DOHH2 (cell line): ENCODE results near the gene STEAP1B.
A peak's percentile ranks its signal among the peaks of the same experiment; 100 is the strongest.

Experiments used
- H3F3A ChIP-seq: fragments of 200-600 bp; sonication (generic), shearing (Covaris generic); 2 replicates; pipeline ENCODE4 v1.6.0; 2016; ENCODE audit warnings: antibody characterized with exemption, mild to moderate bottlenecking; ENCODE audit not compliant: control insufficient read depth, insufficient read depth
- H3K27ac ChIP-seq: fragments of 200-600 bp; sonication (generic); 2 replicates; pipeline ENCODE4 v1.5.1; 2014; ENCODE audit warnings: low read depth, mild to moderate bottlenecking, low read length, moderate library complexity
- H3K27me3 ChIP-seq: fragments of 200-600 bp; sonication (generic); 2 replicates; pipeline ENCODE4 v1.6.1; 2014; ENCODE audit warnings: mild to moderate bottlenecking, low read length, mixed read lengths; ENCODE audit not compliant: control insufficient read depth
- H3K36me3 ChIP-seq: fragments of 200-600 bp; sonication (generic); 2 replicates; pipeline ENCODE4 v1.6.1; 2014; ENCODE audit warnings: mild to moderate bottlenecking, low read length, moderate library complexity, mixed read lengths; ENCODE audit not compliant: control insufficient read depth
- H3K4me1 ChIP-seq: fragments of 200-600 bp; sonication (generic); 2 replicates; pipeline ENCODE4 v1.6.1; 2014; ENCODE audit warnings: mild to moderate bottlenecking, low read length, mixed read lengths; ENCODE audit not compliant: control insufficient read depth
- H3K4me2 ChIP-seq: fragments of 200-600 bp; sonication (generic); 2 replicates; pipeline ENCODE4 v1.6.0; 2014; ENCODE audit warnings: mild to moderate bottlenecking, low read length, moderate library complexity
- H3K4me3 ChIP-seq: fragments of 200-600 bp; sonication (generic); 2 replicates; pipeline ENCODE4 v1.5.1; 2014; ENCODE audit warnings: mild to moderate bottlenecking, low read length, mixed read lengths
- H3K79me2 ChIP-seq: fragments of 200-600 bp; sonication (generic); 2 replicates; pipeline ENCODE4 v1.6.1; 2014; ENCODE audit warnings: mild to moderate bottlenecking, low read length, mixed read lengths; ENCODE audit not compliant: control insufficient read depth
- H3K9me2 ChIP-seq: fragments of 200-600 bp; sonication (generic); replicated peaks from 2 replicates; pipeline ENCODE4 v1.6.1; 2014; ENCODE audit warnings: mild to moderate bottlenecking, low read length, mixed read lengths; ENCODE audit not compliant: control insufficient read depth
- H3K9me3 ChIP-seq: fragments of 200-600 bp; sonication (generic); 2 replicates; pipeline ENCODE4 v1.6.1; 2014; ENCODE audit warnings: antibody characterized with exemption, low read length, mixed read lengths; ENCODE audit not compliant: control insufficient read depth, insufficient read depth
- H4K20me1 ChIP-seq: fragments of 200-600 bp; sonication (generic); 2 replicates; pipeline ENCODE4 v1.6.0; 2014; ENCODE audit warnings: low read depth, mild to moderate bottlenecking, antibody characterized with exemption, low read length, moderate library complexity; ENCODE audit not compliant: control insufficient read depth, insufficient read depth
- EZH2phosphoT487 ChIP-seq: fragments of 200-600 bp; sonication (generic); IDR thresholded peaks from 2 replicates; pipeline ENCODE4 v1.6.1; 2017; ENCODE audit warnings: borderline replicate concordance, mild to moderate bottlenecking, antibody characterized with exemption, low read length, moderate library complexity, mixed read lengths
- TF ChIP-seq, protein P1 (sequence below): fragments of 200-600 bp; sonication (generic); IDR thresholded peaks from one replicate; pipeline ENCODE4 v1.5.1; 2014; ENCODE audit warnings: antibody characterized with exemption, mild to moderate bottlenecking, low read depth, low read length; ENCODE audit not compliant: poor library complexity, severe bottlenecking

STEAP1B gene

DNA sequence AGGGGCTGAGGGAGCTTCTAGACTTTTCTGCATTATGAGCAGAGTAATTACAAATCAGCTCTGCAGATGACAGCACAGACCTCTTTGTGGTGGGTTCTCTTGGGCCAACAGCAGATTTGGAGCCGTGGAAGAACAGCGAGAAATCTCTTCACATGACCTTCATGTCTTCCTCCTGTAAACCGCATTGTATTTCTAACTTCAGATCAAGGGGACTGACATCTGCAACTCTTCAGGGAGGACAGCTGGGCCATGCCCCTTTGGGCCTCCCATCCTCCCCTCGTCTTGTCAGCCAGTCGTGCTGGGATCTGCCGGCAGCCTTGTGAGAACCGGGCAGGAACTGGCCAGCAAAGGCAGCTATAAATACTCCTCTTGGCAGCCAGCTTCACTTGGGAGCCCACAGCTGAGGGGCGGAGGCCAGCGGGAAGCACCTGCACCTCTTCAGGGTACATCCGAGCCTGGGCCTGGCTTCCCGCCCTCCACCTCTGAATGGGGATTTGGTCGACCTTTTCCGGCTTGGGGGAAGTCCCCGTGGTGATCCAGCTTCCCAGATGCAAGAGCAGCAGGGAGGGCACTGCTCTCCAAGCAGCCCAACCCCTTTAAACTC, 54.7 kb downstream of the STEAP1B start:
- Histone ChIP-seq H3K27ac (peak overlapping the region; percentile 95), H3K27me3 (no peaks in the 10 kb centered on the region), H3F3A (peaks cover 72% of the 10 kb centered on the region), H3K9me2 (no peaks in the 10 kb centered on the region), H3K4me1 (peaks cover 98% of the 10 kb centered on the region), H3K36me3 (peaks cover 42% of the 10 kb centered on the region), H3K4me3 (peak overlapping the region; percentile 63), H3K4me2 (peak overlapping the region; percentile 76), H3K79me2 (peaks cover 22% of the 10 kb centered on the region), H4K20me1 (no peaks in the 10 kb centered on the region), H3K9me3 (no peaks in the 10 kb centered on the region)
- TF ChIP-seq, protein P1, sequence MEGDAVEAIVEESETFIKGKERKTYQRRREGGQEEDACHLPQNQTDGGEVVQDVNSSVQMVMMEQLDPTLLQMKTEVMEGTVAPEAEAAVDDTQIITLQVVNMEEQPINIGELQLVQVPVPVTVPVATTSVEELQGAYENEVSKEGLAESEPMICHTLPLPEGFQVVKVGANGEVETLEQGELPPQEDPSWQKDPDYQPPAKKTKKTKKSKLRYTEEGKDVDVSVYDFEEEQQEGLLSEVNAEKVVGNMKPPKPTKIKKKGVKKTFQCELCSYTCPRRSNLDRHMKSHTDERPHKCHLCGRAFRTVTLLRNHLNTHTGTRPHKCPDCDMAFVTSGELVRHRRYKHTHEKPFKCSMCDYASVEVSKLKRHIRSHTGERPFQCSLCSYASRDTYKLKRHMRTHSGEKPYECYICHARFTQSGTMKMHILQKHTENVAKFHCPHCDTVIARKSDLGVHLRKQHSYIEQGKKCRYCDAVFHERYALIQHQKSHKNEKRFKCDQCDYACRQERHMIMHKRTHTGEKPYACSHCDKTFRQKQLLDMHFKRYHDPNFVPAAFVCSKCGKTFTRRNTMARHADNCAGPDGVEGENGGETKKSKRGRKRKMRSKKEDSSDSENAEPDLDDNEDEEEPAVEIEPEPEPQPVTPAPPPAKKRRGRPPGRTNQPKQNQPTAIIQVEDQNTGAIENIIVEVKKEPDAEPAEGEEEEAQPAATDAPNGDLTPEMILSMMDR: no peak
- no peak for TF ChIP-seq EZH2phosphoT487

DNA sequence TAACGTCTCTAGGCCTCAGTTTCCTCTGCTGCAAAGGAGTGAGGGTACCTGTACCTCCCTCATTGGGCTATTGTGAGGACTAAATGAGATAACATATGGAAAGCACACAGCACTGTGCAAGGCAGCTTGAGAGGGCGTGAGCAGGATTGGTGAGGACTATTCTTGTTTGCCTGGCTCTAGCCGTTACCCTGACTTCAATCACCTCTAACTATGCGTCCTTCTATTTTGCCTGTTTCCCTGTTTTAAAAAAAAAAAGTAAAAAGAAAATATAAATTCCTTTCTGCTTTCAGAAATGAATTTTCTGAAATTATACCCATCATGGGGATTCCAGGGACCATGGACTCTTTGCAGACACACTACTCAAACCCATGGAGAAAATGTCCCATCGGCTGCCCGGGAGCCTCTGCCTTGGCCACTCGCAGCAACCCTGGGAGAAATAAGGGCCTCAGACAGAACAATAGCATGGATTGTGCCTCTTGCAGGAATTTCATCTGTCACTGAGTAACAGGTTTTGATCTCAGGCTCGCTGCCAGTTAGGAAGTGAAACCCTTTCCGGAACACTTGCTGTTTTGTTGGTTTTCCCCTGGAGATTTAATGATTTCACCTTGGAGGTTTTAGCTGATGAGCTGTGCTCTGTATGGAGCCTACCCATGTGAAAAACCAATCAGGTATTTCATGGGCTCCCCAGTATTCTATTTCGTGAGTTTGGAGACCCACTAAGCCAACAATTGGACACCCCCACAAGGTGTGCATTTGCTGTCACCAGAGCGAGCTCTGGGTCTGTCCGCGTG, 55.6 kb downstream of the STEAP1B start:
- Histone ChIP-seq H3K27ac (peak overlapping the region; percentile 95), H3K79me2 (peaks cover 22% of the 10 kb centered on the region), H3K36me3 (peaks cover 37% of the 10 kb centered on the region), H3K4me2 (peak overlapping the region; percentile 76), H3K9me2 (no peaks in the 10 kb centered on the region), H3K27me3 (no peaks in the 10 kb centered on the region), H3K4me3 (peak overlapping the region; percentile 63), H3F3A (peaks cover 81% of the 10 kb centered on the region), H3K4me1 (peaks cover 98% of the 10 kb centered on the region), H4K20me1 (no peaks in the 10 kb centered on the region), H3K9me3 (no peaks in the 10 kb centered on the region)
- TF ChIP-seq EZH2phosphoT487: no peak

DNA sequence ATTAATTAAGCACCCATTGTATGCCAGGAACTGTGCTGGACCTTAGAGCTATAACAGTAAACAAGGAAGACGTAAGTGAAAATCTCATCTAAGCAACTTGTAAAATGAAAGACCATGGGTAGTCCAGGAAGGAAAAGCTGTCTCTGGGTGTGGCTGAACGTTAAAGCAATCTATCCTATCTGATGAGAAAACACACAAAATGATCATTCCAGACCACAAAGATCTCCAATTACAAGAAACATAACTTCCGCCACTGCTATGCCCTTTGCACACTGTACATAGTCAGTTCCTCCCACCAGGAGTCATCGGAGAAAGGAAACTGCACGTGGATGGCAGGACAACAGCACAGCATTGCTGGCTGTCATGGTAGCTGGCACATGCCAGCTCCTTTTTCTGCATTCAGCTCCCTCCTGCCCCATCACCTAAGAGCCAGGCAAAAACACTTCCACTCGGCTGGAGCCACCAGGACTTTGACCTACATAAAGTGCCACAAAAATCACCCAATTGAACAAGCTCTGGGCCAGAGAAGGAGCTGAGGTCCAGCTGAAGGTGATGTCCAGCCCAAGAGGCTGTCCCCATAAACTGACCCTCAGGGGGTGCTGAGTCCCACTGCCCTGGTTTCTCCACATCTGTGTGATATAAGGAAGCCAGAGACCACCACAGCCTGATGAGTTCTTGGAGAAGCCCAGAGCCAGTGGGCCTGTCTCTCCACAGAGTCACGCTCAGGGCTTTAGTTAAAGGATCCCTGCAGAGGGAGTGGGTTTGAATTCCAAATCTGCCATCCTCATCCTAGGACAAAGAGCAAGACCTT, 56.4 kb downstream of the STEAP1B start:
- Histone ChIP-seq H3K27ac (peak overlapping the region; percentile 95), H3K9me3 (no peaks in the 10 kb centered on the region), H3K36me3 (peaks cover 34% of the 10 kb centered on the region), H4K20me1 (no peaks in the 10 kb centered on the region), H3K4me2 (peak overlapping the region; percentile 76), H3F3A (peaks cover 85% of the 10 kb centered on the region), H3K79me2 (peaks cover 22% of the 10 kb centered on the region), H3K4me3 (peak overlapping the region; percentile 63), H3K9me2 (no peaks in the 10 kb centered on the region), H3K4me1 (peaks cover 98% of the 10 kb centered on the region), H3K27me3 (no peaks in the 10 kb centered on the region)
- no peak for TF ChIP-seq EZH2phosphoT487
- TF ChIP-seq, protein P1: no peak
